ENCODE data around the gene ENPEP.
"Not testable (repeated sequence)": the region's sequence is repeated elsewhere in the genome, so short reads cannot be mapped to it uniquely, and the experiment has no call there.

The ENPEP gene

DNA sequence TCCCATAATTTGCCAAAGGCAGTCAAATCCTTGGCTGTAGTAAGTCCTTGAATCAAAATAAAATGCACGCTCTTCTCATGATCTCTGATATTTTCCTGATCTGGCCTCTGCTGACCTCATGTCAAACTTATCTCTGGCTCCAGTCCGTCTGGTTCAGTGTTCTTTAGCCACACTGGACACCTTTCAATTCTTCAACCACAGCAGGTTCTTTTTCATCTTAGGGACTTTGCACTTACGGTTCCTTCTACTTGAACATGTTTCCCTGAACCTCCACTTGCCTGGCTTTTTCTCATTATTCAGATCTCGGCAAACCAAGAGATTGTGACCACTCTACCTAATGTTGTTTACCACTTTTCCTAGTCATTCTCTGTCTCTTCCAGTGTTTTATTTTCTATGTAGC, 10.3 kb downstream of the ENPEP start:
- no peak for DNase-seq

DNA sequence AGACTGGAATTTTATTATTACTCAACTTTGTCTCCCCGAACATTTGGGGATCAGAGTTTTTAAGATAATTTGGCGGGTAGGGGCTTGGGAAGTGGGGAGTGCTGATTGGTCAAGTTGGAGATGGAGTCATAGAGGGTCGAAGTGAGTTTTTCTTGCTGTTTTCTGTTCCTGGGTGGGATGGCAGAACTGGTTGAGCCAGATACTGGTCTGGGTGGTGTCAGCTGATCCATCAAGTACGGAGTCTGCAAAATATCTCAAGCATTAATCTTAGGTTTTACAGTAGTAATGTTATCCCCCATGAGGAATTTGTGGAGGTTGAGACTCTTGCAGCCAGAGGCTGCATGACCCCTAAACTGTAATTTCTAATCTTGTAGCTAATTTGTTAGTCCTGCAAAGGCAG, 10.9 kb downstream of the ENPEP start:
- not testable (repeated sequence) for DNase-seq

DNA sequence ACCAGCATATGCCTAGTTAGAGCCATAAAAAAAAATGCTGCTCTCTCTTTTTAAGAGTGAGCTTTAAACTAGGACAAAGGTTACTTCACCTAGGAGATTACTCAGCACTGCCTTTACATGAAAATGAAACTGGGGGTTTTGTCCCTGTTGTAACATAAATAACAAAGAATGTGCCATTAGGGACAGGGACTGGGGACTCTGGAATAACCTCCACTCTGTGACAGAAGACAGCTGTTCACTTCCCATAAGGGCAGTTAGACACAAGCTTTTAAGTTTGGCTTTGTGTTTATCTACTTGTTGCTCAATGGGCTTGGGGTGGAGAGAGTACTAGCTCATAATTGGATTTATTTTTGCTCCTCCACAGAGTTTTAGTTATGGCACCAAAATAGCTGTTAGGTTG, 11.9 kb downstream of the ENPEP start:
- peak; percentile 6 for DNase-seq

DNA sequence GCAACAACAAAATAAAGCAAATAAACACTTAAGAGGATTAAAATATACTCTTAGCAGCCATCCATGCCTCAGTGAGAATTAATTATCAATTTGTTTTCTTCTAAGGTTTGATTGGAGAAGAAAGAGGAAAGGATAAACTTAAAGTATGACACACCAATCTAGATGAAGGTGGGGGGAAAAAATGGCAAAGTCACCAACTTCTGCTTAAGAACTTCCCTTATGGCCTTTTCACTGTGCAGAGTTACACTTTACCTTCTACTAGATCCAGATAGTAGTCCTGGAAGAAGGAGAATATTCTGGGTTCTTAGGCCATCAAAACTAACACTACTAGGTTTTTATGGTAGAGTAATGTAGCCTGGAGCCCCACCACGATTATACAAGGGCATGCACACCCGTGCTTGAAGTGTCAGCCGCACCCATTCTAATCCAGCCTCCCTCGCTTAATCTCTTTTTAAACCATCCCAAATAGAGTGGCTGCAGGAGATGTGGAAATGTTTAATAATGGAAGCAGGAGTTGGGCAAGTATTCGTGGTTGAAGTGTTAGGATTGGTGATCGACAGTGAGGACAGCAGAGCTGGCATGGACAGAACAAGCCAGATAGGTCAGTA, 14.1 kb downstream of the ENPEP start:
- no peak for DNase-seq

DNA sequence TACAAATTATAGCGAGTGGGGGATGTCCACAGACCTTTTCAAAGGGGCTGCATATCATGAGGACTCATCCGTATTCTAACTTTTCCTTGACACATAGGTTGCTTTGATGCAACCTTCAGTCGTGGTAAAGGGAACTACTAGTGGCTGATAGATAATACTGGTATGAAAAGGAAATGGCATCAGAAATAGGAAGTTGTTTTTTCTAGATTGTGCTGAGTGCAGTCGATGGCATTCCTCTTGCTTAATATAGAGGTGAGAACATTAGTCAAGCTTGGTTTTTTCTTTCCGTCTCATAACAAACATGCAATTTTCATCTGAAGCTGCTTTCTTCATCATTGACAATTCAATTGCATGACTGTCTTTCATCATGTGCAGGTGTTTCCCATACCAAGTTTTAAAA, 16.6 kb downstream of the ENPEP start:
- DNase-seq: no peak

DNA sequence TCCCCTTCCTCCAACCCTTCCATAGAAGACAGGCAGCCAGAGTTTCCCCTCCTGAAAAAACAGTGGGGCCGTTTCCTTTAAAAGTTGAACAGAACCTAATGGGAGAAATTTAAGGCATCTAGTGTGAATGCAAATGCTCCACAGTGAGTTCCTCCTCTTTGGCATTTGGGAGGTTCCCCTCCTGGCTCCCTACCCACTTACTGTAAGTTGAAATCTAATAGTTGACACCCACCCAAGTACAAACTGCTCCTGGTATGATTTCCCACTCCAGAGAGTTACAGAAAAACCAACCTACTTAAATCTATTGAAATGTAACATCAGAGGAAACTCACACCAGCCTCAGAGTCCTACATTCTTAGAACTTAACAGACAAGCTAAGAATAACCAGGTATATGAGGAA, 17.6 kb downstream of the ENPEP start:
- DNase-seq: no peak

DNA sequence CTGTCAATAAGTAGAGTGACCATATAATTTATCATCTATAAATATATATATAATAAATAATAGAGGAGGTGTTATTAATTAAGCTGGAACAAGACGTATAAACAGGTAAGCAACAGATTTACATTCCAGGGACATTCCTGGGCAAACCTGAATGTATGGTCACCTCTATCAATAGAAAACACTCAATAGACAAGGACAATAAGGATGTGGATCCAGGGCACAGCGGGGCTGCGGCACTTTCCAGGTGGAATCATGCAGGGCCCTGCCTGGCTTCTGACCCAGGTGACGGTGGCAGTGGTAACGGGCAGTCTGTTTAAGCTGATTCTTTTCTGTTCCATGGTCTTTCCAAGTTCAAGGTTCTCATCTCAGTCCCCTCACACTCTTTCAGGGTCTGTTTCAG, 22.5 kb downstream of the ENPEP start:
- DNase-seq: no peak

DNA sequence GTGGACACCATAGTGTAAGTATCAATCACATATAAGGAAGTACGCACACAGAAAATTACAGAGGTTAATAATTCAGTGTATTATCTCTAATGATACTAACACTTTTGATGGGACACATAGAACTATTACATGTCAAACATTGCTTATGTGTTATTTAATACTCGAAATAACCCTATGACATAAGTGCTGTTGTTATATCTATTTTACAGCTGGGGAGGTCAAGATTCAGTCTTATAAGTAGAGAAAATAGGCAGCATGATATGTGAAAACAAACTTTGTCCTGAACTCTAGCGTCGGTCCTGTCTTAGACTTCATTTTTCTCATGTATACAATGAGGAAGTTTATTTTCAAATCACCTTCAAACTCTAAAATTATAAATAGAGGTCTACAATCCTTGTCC, 23.2 kb downstream of the ENPEP start:
- no peak for DNase-seq

DNA sequence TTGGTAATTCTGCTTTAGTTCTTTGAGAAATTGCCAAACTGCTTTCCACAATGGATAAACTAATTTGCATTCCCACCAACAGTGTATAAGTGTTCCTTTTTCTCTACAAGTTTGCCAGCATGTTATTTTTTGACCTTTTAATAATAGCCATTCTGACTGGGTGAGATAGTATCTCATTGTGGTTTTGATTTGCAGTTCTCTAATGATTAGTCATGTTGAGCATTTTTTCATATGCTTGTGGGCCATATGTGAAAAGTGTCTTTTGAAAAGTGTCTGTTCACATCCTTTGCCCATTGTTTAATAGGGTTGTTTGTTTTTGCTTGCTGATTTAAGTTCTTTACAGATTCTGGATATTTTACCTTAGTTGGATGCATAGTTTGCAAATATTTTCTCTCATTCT, 25.9 kb downstream of the ENPEP start:
- peak; percentile 70 for DNase-seq

DNA sequence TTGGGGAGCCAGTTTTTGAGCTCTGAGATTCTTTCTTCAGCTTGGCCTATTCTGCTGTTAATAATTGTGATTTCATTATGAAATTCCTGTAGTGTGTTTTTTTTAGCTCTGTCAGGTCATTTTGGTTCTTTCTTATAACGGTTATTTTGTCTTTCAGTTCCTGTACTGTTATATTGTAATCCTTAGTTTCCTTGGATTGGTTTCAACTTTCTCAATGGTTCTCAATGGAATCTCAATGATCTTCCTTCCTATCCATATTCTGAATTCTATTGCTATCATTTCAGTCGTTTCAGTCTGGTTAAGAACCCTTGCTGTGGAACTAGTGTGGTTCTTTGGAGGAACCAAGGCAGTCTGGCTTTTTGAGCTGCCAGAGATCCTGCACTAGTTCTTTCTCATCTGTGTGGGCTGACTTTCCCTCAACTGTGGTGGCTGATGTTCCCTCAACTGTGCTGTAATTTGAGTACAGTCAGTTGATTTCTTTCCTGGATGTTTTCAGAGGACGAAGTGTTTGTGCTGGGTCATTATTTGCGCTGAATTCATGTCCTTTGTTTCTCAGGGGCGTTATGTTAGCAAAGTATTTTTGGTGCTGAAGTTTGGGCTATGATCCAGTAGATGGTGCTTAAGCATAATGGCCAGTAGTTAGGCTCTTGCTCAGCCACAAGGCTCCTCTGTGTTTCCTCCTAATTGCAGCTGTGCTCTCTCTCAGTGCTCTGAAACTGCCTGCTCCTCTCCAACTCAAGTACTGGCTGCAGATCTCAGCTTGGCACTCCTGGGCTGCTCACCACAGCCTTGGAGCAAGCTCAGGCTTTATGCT, 27.5 kb downstream of the ENPEP start:
- DNase-seq: peak; percentile 9

DNA sequence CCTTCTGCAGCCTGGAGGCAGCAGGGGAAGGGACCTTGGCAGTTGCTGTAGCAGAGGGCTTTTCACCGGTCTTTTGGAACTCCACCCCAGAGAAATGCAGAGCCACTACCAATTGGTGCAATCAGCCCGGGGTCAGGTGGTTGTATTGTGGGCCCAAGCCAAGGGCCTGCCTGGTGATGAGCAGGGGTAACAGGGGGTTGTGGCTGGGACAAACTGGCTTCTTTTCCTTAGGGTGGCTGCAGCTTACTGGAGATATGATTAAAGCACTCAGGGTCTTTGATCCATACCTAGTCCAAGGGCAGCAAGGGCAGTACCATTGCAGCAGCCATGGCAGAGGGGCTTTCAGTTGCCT, 28.1 kb downstream of the ENPEP start:
- no peak for DNase-seq

DNA sequence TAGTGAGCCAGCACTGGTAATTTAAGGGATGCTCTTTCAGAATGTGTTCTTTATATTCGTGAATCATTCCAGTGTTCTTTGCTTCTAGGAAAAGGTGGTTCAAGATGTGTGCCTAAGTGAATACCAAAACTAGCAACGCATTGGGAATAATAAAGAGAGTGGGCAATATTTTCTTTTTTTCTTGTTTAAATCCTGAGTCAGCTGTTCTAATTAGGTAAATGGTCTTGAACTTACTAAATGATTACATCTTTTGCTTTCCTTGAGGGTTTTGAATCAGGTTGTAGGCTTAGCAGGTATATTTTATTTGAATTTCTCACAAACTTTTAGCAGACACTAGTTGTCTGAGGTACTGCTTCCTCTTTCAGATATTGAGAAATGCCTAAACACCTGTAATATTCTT, 29.5 kb downstream of the ENPEP start:
- DNase-seq: no peak

DNA sequence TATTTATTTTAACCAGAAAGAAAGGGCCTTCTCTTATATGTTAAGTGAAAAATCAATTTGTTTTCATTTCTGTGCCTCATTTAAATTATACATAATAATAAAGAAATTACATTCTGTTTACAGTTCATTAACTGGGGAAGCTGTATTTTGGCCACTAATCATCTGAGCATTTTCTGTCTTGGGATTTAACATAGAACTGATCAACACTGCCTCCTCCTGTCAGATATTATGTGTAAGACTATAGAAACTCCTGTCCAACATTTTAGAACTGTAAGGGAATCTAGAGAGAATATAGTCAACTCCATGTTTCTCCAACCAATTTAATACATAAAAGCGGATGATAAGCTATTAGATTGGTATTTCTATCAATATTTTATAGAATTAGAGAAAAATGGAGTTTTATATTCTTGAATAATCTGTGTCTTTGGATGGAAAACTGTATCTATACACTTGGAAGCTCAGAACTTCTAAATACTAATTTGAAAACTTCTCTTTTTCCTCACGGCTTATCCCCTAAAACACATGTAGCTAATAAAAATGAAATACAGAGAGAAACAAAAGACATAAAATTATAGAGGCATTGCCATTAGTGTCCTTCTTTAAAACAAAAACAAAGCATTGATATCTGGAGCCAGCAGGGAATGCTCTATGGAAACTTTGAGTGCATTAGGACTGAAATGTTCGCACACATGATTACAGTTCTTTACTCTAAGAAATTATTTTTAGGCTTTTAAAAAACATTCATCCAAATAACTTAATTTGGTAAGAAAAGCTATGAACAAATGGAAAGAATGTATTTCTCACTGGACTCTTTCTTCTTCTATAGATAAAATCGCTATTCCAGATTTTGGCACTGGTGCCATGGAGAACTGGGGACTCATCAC, 33.1 kb downstream of the ENPEP start:
- DNase-seq: peak; percentile 49

DNA sequence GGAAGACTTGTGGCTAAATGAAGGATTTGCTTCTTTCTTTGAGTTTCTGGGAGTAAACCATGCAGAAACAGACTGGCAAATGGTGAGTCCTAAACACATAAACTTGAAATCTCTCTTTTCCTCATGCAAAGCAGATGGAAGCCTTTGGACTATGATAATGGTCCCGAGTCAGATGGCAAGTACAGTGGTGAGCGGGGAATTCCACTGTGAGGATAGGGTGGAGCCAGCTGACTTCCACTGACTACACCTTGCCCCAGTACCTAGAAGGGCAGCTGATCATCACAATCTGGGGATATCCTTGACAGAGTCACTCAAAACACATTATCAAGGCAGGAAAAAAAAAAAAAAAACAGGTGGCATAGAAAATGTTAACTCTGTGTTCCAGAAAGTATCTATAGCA, 34.3 kb downstream of the ENPEP start:
- no peak for DNase-seq

DNA sequence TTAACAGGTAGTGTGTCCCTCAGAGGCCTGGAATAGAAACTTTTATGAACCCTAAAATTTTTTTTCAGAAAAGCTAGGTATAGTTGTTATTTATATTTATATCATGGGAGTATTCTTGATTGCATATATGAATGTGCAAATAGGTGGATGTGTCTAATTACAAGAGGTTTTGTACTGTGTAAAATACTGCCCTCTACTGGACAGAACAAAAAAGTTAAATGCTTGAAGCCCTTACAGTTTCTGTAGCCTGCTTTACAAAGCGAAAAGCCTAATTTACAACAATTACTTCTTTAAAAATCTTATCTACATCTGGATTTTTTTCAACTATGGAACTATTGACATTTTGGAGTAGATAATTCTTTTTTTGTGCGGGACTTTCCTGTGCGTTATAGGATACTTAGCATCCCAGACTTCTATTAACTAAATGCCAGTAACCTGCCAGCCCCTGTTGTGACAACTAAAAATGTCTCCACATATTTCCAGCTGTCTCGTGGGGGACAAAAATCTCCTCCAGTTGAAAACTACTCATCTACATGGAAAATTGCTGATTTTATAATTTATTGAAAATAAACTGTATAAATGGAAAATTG, 35.1 kb downstream of the ENPEP start:
- DNase-seq: peak; percentile 64

DNA sequence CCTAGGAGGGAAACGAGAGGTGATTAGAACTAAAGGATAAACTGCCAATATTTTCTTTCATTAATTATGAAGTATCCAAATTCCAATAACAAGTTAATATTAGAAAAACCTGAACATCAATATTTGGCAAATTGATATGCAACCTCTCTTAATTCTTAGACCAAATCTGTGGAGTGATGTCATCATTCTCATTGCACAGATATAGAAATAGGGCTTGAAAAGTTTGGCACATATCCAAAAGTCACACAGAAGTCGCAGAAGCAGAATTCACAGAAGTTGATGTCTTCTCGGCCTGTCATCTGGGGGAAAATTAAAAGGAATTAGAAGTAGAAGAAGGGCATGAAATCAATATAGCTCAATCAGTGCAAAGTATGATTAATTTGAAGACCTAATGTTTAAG, 36.9 kb downstream of the ENPEP start:
- no peak for DNase-seq

DNA sequence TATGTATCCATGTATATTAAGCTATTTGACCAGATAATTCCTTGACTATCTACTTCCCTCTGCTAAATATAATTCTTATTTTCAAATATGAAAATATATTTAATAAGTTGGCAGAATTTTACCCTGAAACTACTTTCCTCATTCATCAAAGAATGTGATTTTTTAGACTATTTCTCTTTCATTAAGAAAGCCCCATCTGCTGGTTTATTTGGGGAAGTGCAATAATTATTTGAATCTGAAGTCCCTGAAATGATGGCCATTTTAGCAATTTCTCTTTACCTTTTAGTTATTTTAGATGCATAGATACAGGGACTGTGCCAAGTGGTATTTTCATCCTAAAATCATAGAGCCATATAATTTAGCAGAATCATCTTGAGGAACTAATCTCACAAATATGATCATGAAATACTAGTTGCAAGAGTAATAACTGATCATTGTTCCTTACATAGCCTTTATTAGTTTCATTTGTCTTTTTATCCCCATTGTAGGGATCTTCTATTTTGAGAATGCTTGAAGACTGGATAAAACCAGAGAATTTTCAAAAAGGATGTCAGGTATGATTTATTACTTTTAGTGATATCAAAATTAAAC, 39.0 kb downstream of the ENPEP start:
- DNase-seq: peak; percentile 41

DNA sequence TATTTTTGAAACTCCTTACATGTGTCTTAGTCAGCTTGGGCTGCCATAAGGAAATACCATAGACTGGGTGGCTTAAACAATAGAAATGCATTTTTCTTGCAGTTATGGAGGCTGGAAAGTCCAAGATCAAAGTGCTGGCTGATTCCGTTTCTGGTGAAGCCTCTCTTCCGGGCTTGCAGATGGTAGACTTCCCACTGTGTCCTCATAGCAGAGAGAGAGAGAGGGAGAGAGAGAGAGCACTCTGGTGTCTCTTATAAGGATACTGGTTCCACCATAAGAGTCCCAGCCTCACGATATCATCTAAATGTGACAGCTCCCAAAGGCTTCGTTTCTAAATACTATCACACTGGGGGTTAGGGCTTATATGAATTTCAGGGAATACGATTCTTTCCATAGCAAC, 39.7 kb downstream of the ENPEP start:
- no peak for DNase-seq

DNA sequence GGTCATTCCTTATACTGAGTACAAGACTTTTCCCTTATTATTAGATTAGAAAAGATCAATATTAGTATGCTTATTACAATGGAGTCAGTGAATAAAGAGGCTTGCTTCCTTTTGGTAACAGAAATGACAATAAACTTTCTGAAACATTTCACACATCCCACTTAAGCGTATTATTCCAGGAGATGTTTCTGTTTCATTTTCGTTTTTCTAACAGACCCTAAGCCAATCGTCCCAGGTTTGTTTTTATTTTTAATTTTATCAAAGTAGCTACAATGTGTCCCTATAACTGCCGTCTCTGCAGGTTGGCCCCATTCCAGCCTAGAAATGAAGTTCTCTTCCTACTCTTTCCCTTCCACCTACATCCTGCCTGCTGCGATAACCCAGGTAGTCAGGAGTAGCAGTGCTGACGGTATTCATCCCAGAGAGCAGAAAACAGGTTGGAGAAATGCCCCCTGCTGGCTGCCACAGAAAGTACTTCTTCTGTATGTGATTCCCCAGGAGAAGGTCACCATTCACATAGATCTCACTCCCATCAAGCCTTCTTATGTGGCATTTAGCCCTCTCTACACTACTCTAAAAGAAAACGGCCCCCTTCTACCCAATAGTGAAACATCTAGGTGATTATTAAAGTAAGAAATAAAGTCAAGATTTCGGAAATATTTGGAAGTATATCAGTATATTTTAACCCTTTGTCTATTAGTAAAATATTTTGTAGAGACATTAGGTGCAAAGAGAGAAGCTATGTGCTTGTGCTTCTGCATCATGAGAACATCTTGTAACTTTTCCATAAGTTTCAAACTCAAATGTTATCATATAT, 40.4 kb downstream of the ENPEP start:
- peak; percentile 40 for DNase-seq

DNA sequence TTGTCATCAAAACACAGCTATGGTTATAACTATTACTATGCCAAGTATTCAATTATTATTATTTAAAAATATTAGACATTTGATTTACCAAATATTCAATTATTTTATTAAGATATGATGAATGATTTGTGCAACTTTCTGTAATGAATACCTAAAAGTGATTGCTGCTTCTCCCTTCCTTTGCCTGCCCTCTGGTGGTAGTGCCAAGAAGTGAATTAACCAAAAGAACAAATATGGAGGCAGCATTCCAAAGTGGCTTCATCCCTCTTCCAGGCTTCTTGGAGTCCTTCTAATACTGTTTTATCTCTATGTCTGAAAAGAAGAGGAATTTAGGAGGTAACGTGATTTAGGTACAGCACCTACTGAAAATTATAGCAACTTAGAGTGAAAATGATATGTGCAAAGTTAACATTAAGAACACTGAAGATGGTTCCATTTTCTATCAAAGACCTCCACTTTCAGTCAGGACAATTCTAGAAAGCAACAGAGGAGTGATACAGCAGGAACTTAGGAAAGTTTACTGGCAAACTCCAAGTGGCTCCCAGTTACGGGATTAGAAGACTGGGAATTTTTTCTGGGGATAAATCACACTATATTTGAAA, 43.0 kb downstream of the ENPEP start:
- DNase-seq: peak; percentile 18

DNA sequence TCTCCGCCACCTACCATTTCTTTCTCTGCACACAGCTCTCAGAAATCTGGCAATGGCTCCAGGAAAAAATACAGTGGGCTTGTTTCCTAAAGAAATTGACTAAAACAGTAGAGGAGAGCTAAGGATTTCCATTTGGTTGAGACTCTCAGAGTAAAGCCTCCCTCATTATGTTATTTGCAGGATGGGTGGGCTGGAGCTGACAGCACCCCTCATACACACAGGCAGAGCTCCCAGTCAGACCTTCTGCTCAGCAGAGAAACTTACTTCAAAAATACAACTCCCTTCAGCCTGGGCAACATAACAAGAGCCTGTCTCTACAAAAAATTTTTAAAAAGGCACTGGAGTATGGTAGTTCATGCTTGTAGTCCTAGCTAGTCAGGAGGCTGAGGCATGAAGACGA, 44.9 kb downstream of the ENPEP start:
- DNase-seq: no peak

DNA sequence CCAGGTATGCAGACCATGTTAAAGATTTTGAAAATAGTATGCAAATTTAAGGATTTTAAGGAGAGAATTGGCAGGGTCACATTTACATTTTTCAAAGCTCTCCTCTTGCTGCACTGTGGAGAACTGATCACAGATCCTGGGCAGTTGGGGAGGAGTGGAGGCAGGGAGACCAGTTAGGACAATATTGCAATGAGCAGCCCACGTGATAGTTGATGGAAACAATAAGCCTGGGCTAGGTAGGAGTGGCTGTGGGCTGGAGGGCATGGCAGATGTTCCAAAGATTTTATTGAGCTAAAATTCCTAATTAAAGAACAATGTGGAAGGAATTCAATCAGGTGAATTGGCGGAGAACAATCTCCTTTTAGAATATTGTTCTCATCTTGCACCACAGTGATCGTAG, 50.6 kb downstream of the ENPEP start:
- DNase-seq: no peak

Measured in fibroblast of skin of right quadriceps (primary cell).